Pulmonary artery endothelial cell (primary cell): ENCODE measurements around the gene GID8. TPM values are rescaled to one million over a fixed set of nuclear protein-coding genes. Genes with fewer than 3 reads are reported as not detected.

ENCODE experiments used
- DNase-seq: peaks from one replicate; pipeline ENCODE4 v3.0.0-alpha.2; 2011; ENCODE audit warnings: low read depth, low spot score
- total RNA-seq: library from RNA; depleted of rRNA; stranded (reverse); fragments of >200 nt; gene quantifications from 2 replicates; pipeline ENCODE4 v1.2.3, GENCODE V29; 2014

The GID8 gene
- total RNA-seq, 1 donor from 2014 or later, result 52.9 TPM

GRCh38 chr20:62969179-62969760, 31.3 kb downstream of the GID8 start:
- DNase-seq, result no peak

GRCh38 chr20:62969939-62970306, 32.0 kb downstream of the GID8 start:
- DNase-seq, result no peak

GRCh38 chr20:62970307-62971210, 32.6 kb downstream of the GID8 start:
- DNase-seq, result no peak

GRCh38 chr20:62971211-62971949, 33.4 kb downstream of the GID8 start:
- DNase-seq, result no peak

- peak; percentile 19 for DNase-seq
These were observed 34.2 kb downstream of the GID8 start for GRCh38 chr20:62971950-62972844.

- no peak for DNase-seq
These were observed 35.1 kb downstream of the GID8 start for GRCh38 chr20:62972845-62973745.

GRCh38 chr20:62975251-62975760, 37.4 kb downstream of the GID8 start:
- DNase-seq, result no peak

GRCh38 chr20:62975812-62976508, 38.0 kb downstream of the GID8 start:
- DNase-seq, result no peak

GRCh38 chr20:62976886-62977285, 38.9 kb downstream of the GID8 start:
- no peak for DNase-seq

GRCh38 chr20:62977613-62978560, 39.9 kb downstream of the GID8 start:
- no peak for DNase-seq

GRCh38 chr20:62978561-62978943, 40.6 kb downstream of the GID8 start:
- DNase-seq, result no peak

- no peak for DNase-seq
These were observed 41.4 kb downstream of the GID8 start for GRCh38 chr20:62979310-62979709.

GRCh38 chr20:62979876-62980373, 42.0 kb downstream of the GID8 start:
- no peak for DNase-seq

- DNase-seq, result no peak
These were observed 42.5 kb downstream of the GID8 start for GRCh38 chr20:62980380-62980960.

GRCh38 chr20:62980970-62981369, 43.0 kb downstream of the GID8 start:
- DNase-seq, result no peak

- DNase-seq, result no peak
These were observed 44.5 kb downstream of the GID8 start for GRCh38 chr20:62982124-62983075.
